ENCODE data around the gene SCAMP5.

Gene SCAMP5

DNA sequence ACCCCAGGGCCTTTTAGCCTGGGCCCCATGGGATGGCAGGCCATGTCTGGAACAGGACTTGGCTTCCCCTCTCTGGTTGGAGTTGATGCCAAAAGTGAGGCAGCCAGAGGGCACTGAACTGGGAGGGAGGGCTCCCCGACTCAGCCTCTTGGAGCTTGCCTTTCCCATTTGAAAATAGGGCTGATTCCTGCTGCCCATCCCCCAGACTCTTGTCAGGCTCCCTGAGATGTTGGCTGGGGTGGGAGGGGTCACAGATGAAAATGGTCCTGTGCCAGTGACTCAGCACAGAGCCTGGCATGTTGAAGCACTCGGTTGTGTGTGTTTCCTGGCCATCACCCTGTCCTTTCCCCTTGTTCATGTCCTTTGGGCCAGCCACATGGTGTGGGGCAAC, 34.7 kb downstream of the SCAMP5 start:
- H3K36me3 ChIP-seq (ENCODE audit: control insufficient read depth, insufficient read depth, low read length), result no peaks in the 10 kb centered on the region
- no peaks in the 10 kb centered on the region for H3K9me3 ChIP-seq (ENCODE audit: control insufficient read depth, insufficient read depth, low read length)
- WGBS (ENCODE audit: insufficient coverage, insufficient read length), result no CpG with 5 or more reads among the region's 2 CpGs
- H3K27ac ChIP-seq (ENCODE audit: low read length), result no peak overlapping the region
- no peak for DNase-seq (ENCODE audit: low read depth, low spot score)
- peaks cover 4% of the 10 kb centered on the region for H3K4me1 ChIP-seq (ENCODE audit: control insufficient read depth, insufficient read depth, low read length)
- no peaks in the 10 kb centered on the region for H3K27me3 ChIP-seq (ENCODE audit: control insufficient read depth, insufficient read depth, low read length)
- H3K4me3 ChIP-seq (ENCODE audit: low read length), result no peak overlapping the region

DNA sequence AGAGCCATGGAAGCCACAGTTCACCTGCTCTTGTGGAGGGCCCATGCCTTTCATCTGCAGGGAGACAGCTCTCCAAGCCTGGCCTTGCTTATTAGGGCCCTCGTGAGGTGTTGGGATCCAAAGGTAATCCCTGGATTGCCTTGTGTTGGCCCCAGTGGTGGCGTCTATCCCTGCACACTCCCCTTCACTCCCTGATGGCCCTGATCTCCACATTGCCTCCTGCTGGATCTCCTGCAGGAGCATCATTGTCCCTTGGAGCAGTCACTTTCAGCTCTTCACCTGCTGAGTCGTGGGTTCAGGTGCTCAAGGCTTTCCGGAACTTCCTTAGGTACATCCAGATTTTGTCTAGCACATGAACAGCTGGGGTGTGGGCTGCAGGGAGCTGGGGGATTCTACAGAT, 35.1 kb downstream of the SCAMP5 start:
- Histone ChIP-seq H3K9me3 (ENCODE audit: control insufficient read depth, insufficient read depth, low read length) (no peaks in the 10 kb centered on the region), H3K4me1 (ENCODE audit: control insufficient read depth, insufficient read depth, low read length) (peaks cover 4% of the 10 kb centered on the region), H3K36me3 (ENCODE audit: control insufficient read depth, insufficient read depth, low read length) (no peaks in the 10 kb centered on the region), H3K4me3 (ENCODE audit: low read length) (no peak overlapping the region), H3K27me3 (ENCODE audit: control insufficient read depth, insufficient read depth, low read length) (no peaks in the 10 kb centered on the region), H3K27ac (ENCODE audit: low read length) (no peak overlapping the region)
- no CpG with 5 or more reads among the region's 4 CpGs for WGBS (ENCODE audit: insufficient coverage, insufficient read length)
- no peak for DNase-seq (ENCODE audit: low read depth, low spot score)

DNA sequence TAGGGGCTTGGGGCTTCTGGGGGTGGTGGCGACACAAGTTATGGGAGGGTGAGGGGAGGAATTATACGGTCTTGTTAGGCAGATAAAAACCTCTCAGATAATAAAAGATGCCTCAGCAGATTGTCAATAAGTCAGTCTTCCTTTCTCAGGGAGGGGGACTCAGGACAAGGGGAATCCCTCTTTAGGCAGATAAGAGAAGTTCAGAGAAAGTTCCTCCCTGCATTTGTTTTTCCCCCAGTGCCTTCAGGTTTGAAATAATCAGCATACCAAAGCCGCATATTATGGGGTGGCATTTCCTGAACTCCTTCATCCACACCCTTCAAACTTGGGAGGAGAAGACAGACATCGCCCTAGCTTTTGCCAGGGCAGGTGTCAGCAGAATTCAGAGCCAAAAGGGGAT, 36.5 kb downstream of the SCAMP5 start:
- WGBS (ENCODE audit: insufficient coverage, insufficient read length), result no CpG with 5 or more reads among the region's 4 CpGs
- DNase-seq (ENCODE audit: low read depth, low spot score), result no peak
- Histone ChIP-seq H3K36me3 (ENCODE audit: control insufficient read depth, insufficient read depth, low read length) (no peaks in the 10 kb centered on the region), H3K27ac (ENCODE audit: low read length) (no peak overlapping the region), H3K4me3 (ENCODE audit: low read length) (no peak overlapping the region), H3K4me1 (ENCODE audit: control insufficient read depth, insufficient read depth, low read length) (peaks cover 6% of the 10 kb centered on the region), H3K27me3 (ENCODE audit: control insufficient read depth, insufficient read depth, low read length) (no peaks in the 10 kb centered on the region), H3K9me3 (ENCODE audit: control insufficient read depth, insufficient read depth, low read length) (no peaks in the 10 kb centered on the region)

DNA sequence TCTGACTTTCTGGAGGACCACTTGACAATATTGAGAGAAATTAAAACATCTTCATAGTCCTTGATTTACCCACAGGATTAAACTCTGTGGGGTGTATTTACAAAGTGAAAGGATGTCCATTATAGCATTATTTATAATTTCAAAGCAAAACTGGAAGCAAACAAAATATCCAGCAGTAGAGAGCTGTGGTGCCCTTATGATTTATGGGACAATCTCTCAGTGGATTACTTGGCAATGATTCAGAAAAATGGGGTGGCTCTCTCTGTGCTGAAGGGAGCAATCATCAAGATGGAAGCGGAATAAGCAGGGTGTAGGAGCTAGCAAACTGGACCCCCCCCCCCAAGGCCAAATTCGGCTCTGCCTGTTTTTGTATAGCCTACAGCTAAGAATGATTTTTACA, 37.0 kb downstream of the SCAMP5 start:
- Histone ChIP-seq H3K27me3 (ENCODE audit: control insufficient read depth, insufficient read depth, low read length) (no peaks in the 10 kb centered on the region), H3K4me3 (ENCODE audit: low read length) (no peak overlapping the region), H3K36me3 (ENCODE audit: control insufficient read depth, insufficient read depth, low read length) (no peaks in the 10 kb centered on the region), H3K9me3 (ENCODE audit: control insufficient read depth, insufficient read depth, low read length) (no peaks in the 10 kb centered on the region), H3K27ac (ENCODE audit: low read length) (no peak overlapping the region), H3K4me1 (ENCODE audit: control insufficient read depth, insufficient read depth, low read length) (peaks cover 6% of the 10 kb centered on the region)
- no peak for DNase-seq (ENCODE audit: low read depth, low spot score)
- WGBS (ENCODE audit: insufficient coverage, insufficient read length), result no CpG with 5 or more reads among the region's 2 CpGs

DNA sequence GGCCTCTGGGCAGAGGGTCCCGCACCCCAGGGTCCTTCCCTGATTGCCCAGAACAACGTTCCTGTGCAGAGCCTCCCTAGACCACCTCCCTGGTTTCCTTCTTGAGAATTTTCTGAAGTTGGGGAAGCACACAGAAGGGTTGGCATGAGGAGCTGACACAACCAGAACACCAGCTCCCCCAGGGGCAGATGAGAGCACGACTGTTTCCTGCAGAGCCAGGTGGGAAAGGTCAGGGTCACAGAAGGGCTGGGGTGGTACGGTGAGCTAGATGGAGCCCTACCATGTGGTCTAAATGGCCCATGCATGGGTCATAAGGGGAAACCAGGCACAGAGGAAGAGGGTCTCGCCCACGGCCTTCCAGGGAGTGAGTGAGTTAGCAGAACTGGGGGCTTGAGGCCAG, 38.4 kb downstream of the SCAMP5 start:
- no peak for DNase-seq (ENCODE audit: low read depth, low spot score)
- no CpG with 5 or more reads among the region's 6 CpGs for WGBS (ENCODE audit: insufficient coverage, insufficient read length)

DNA sequence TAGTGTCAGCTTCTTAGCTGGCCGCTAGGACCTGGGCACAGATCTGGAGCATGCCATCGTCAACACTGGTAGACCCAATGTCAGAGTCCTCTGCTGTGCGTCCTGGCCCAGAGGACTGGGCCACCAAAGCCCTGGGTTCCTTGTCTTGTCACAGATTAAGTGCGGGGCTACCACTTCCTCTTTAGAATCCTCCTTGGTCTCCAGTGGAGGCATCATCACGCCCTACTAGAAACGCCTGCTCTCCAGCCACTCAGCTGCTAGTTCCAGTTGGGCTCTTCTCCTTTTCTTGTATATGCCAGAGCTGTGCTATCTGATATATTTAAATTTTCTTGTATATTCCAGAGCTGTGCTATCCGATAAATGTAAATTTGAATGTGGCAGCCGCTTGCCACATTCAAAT, 39.3 kb downstream of the SCAMP5 start:
- no peaks in the 10 kb centered on the region for H3K36me3 ChIP-seq (ENCODE audit: control insufficient read depth, insufficient read depth, low read length)
- peaks cover 3% of the 10 kb centered on the region for H3K4me1 ChIP-seq (ENCODE audit: control insufficient read depth, insufficient read depth, low read length)
- H3K9me3 ChIP-seq (ENCODE audit: control insufficient read depth, insufficient read depth, low read length), result no peaks in the 10 kb centered on the region
- WGBS (ENCODE audit: insufficient coverage, insufficient read length), result no CpG with 5 or more reads among the region's 8 CpGs
- H3K27me3 ChIP-seq (ENCODE audit: control insufficient read depth, insufficient read depth, low read length), result no peaks in the 10 kb centered on the region
- no peak for DNase-seq (ENCODE audit: low read depth, low spot score)
- H3K4me3 ChIP-seq (ENCODE audit: low read length), result no peak overlapping the region
- no peak overlapping the region for H3K27ac ChIP-seq (ENCODE audit: low read length)

More for the DNA sequence above, 38.4 kb downstream of the SCAMP5 start:
- Histone ChIP-seq H3K36me3 (ENCODE audit: control insufficient read depth, insufficient read depth, low read length) (no peaks in the 10 kb centered on the region), H3K4me1 (ENCODE audit: control insufficient read depth, insufficient read depth, low read length) (peaks cover 6% of the 10 kb centered on the region), H3K9me3 (ENCODE audit: control insufficient read depth, insufficient read depth, low read length) (no peaks in the 10 kb centered on the region), H3K27me3 (ENCODE audit: control insufficient read depth, insufficient read depth, low read length) (no peaks in the 10 kb centered on the region), H3K4me3 (ENCODE audit: low read length) (no peak overlapping the region), H3K27ac (ENCODE audit: low read length) (no peak overlapping the region)

DNA sequence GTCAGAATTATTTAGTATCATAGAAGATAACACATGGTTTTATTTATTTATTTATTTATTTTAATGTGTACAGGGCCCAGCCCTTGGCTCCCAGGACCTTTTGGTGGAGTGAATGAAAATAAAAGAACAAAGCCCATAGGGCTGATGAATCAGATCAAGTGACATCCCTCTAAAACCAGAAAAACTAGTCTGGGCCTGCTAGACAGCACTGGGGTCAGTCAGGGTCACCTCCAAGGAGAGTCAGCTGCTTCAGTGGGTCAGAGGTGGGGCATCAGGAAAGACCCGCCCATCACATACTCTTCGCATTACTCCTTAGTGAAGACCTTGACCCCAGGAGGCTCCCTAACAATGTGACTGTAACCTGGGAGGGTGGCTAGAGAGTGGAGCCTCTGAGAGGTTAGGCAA, 40.9 kb downstream of the SCAMP5 start:
- no peaks in the 10 kb centered on the region for H3K27me3 ChIP-seq (ENCODE audit: control insufficient read depth, insufficient read depth, low read length)
- H3K9me3 ChIP-seq (ENCODE audit: control insufficient read depth, insufficient read depth, low read length), result no peaks in the 10 kb centered on the region
- WGBS (ENCODE audit: insufficient coverage, insufficient read length), result no CpG with 5 or more reads among the region's 2 CpGs
- peaks cover 2% of the 10 kb centered on the region; the same call in 1 of the 2 replicates for H3K4me1 ChIP-seq (ENCODE audit: control insufficient read depth, insufficient read depth, low read length)
- no peak overlapping the region for H3K27ac ChIP-seq (ENCODE audit: low read length)
- DNase-seq (ENCODE audit: low read depth, low spot score), result no peak
- no peaks in the 10 kb centered on the region for H3K36me3 ChIP-seq (ENCODE audit: control insufficient read depth, insufficient read depth, low read length)
- no peak overlapping the region for H3K4me3 ChIP-seq (ENCODE audit: low read length)

DNA sequence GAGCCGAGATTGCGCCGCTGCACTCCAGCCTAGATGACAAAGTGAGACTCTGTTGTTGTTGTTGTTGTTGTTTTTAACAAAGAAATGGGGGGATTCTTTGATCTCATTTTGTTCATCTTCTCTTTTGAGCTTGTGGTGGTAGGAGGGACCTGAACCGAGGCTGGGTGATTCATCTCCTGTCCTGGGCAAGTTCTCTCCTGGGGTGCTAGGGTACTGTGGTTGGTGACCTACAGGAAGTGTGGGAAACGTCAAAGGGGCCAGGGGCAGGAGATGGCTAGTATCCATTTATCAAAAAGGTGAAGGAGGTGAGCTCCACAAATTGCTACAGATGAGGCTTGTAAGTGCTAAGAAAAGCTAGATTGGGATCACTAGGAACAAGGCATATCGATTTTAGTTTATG, 42.3 kb downstream of the SCAMP5 start:
- Histone ChIP-seq H3K4me3 (ENCODE audit: low read length) (no peak overlapping the region), H3K27me3 (ENCODE audit: control insufficient read depth, insufficient read depth, low read length) (no peaks in the 10 kb centered on the region), H3K9me3 (ENCODE audit: control insufficient read depth, insufficient read depth, low read length) (no peaks in the 10 kb centered on the region), H3K36me3 (ENCODE audit: control insufficient read depth, insufficient read depth, low read length) (no peaks in the 10 kb centered on the region), H3K4me1 (ENCODE audit: control insufficient read depth, insufficient read depth, low read length) (peaks cover 2% of the 10 kb centered on the region; the same call in 1 of the 2 replicates), H3K27ac (ENCODE audit: low read length) (no peak overlapping the region)
- no peak for DNase-seq (ENCODE audit: low read depth, low spot score)
- 100% methylated on average over 1 of the region's 6 CpGs for WGBS (ENCODE audit: insufficient coverage, insufficient read length)

DNA sequence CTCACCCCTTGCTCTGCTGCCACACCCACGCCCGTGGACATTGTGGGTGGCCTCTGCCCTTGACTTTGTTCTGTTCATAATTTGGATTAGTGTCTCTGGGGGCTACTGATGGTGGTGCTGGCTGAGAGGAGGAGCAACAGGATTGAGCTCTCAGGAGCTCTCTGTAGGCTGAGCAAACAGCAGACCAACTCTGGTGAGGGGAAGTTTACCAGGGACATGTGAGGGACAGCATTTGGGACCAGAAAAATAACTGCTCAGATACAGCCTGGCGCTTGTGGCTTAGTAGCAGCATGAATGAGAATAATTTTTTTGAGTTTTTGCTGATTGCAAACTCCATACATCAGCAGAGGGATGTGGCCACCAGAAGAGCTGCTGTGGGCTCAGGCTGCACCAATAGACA, 42.9 kb downstream of the SCAMP5 start:
- no CpG with 5 or more reads among the region's 3 CpGs for WGBS (ENCODE audit: insufficient coverage, insufficient read length)
- no peak overlapping the region for H3K4me3 ChIP-seq (ENCODE audit: low read length)
- H3K9me3 ChIP-seq (ENCODE audit: control insufficient read depth, insufficient read depth, low read length), result no peaks in the 10 kb centered on the region
- peaks cover 2% of the 10 kb centered on the region; the same call in 1 of the 2 replicates for H3K4me1 ChIP-seq (ENCODE audit: control insufficient read depth, insufficient read depth, low read length)
- no peaks in the 10 kb centered on the region for H3K36me3 ChIP-seq (ENCODE audit: control insufficient read depth, insufficient read depth, low read length)
- no peaks in the 10 kb centered on the region for H3K27me3 ChIP-seq (ENCODE audit: control insufficient read depth, insufficient read depth, low read length)
- no peak for DNase-seq (ENCODE audit: low read depth, low spot score)
- H3K27ac ChIP-seq (ENCODE audit: low read length), result no peak overlapping the region

DNA sequence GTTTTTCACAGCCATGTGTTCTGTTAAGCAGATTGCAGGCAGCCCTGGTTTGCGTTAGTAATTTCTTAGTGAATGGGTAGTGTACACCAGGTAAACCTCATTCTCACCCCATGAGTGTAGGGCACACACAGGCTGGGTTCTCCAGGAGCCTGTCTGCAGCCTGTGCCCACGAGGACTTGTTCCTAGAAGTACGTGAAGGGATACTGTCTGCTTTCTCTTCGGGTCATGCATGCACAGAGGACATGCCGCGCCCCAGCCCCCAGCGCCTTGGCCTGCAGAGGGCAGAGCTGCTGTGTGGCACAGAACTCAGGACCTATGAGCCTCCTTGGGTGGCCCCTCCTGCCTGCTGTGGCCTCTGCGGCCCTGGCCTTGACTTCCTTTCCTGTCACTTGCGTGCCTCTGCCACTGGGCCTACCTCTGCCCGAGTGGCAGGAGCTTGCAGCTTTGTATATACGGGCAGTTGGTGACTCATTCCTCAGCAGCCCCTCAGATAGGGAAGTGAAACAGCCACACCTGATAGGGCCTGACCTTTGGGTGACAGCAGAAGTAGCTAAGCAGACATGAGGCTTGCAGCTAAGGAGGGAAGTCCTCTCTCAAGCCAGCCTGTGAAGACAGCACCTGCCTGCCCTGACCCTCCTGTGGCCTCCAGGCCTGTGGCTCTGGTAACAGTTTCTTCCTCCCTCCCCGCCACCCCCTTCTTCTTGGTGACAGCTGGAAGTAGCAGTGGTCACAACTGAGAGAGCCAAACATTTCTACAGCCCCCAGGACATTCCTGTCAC, 47.6 kb downstream of the SCAMP5 start:
- no CpG with 5 or more reads among the region's 12 CpGs for WGBS (ENCODE audit: insufficient coverage, insufficient read length)
- DNase-seq (ENCODE audit: low read depth, low spot score), result no peak
- Histone ChIP-seq H3K27me3 (ENCODE audit: control insufficient read depth, insufficient read depth, low read length) (no peaks in the 10 kb centered on the region), H3K4me1 (ENCODE audit: control insufficient read depth, insufficient read depth, low read length) (peaks cover 5% of the 10 kb centered on the region; the same call in 1 of the 2 replicates), H3K9me3 (ENCODE audit: control insufficient read depth, insufficient read depth, low read length) (no peaks in the 10 kb centered on the region), H3K4me3 (ENCODE audit: low read length) (no peak overlapping the region), H3K36me3 (ENCODE audit: control insufficient read depth, insufficient read depth, low read length) (no peaks in the 10 kb centered on the region), H3K27ac (ENCODE audit: low read length) (no peak overlapping the region)
